Measurements from ENCODE around the gene UBE2A. TPM values are rescaled to one million over a fixed set of nuclear protein-coding genes. Genes with fewer than 3 reads are reported as not detected.

UBE2A gene
- total and polyA plus RNA-seq, 12 donors = 51.7 to 77.7 (median 67.1) TPM

- Histone ChIP-seq H3K4me3 (no peak overlapping the region), H3K36me3 (peaks cover 0 to 15% (median 0%) of the 10 kb centered on the region in 9 donors), H3K27ac (peak overlapping the region in 3 of 10 donors; percentile 29 to 44 (median 35)), H3K27me3 (no peaks in the 10 kb centered on the region), H3K9me3 (no peaks in the 10 kb centered on the region), H3K4me1 (peaks cover 0 to 34% (median 0%) of the 10 kb centered on the region in 9 donors)
- ATAC-seq (peak in 6 of 8 donors; percentile 28 to 75 (median 58)), DNase-seq (peak; percentile 16 to 55)
- WGBS, 2 donors = 51 to 59% methylated on average over 9 of the region's 9 CpGs
- intact Hi-C loops (cut with DNase I) = no loop called here
- TF ChIP-seq, protein P1, sequence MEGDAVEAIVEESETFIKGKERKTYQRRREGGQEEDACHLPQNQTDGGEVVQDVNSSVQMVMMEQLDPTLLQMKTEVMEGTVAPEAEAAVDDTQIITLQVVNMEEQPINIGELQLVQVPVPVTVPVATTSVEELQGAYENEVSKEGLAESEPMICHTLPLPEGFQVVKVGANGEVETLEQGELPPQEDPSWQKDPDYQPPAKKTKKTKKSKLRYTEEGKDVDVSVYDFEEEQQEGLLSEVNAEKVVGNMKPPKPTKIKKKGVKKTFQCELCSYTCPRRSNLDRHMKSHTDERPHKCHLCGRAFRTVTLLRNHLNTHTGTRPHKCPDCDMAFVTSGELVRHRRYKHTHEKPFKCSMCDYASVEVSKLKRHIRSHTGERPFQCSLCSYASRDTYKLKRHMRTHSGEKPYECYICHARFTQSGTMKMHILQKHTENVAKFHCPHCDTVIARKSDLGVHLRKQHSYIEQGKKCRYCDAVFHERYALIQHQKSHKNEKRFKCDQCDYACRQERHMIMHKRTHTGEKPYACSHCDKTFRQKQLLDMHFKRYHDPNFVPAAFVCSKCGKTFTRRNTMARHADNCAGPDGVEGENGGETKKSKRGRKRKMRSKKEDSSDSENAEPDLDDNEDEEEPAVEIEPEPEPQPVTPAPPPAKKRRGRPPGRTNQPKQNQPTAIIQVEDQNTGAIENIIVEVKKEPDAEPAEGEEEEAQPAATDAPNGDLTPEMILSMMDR (IDR thresholded peaks at IDR 0.05) = no peak
These were observed 48.2 kb downstream of the UBE2A start for GRCh38 chrX:119622356-119623232.

DNA sequence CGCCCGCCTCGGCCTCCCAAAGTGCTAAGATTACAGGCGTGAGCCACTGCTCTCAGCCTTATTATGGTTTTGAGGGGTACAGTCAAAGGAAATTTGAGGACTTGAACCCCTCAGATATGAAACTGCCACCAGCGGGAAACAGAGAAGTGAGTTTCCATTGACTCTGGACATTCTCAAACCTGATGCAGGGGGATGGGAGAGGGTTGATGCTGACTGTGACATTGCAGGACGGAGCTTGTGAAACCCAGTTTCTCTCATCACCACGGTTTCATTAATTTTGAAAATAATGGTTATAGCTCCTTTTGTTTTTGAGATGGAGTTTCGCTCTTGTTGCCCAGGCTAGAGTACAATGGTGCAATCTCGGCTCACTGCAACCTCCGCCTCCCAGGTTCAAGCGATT lies 50.1 kb downstream of the UBE2A start:
- intact Hi-C loops (cut with DNase I) = no loop called here
- H3K36me3 ChIP-seq = peaks cover 0 to 25% (median 0%) of the 10 kb centered on the region in 9 donors
- DNase-seq (no peak), ATAC-seq (no peak)
- no peaks in the 10 kb centered on the region for H3K27me3 ChIP-seq
- no peak overlapping the region for H3K27ac ChIP-seq
- peaks cover 0 to 20% (median 0%) of the 10 kb centered on the region in 9 donors for H3K4me1 ChIP-seq
- TF ChIP-seq, protein P1 (IDR thresholded peaks at IDR 0.05) = no peak
- no peaks in the 10 kb centered on the region for H3K9me3 ChIP-seq
- no peak overlapping the region for H3K4me3 ChIP-seq
- 95 to 96% methylated on average over 9 to 11 of the region's 11 CpGs for WGBS, 2 donors

GRCh38 chrX:119624951-119625668 lies 50.7 kb downstream of the UBE2A start:
- DNase-seq (no peak), ATAC-seq (no peak)
- intact Hi-C loops (cut with DNase I) = no loop called here
- TF ChIP-seq, protein P1 (IDR thresholded peaks at IDR 0.05) = no peak
- Histone ChIP-seq H3K36me3 (peaks cover 0 to 32% (median 0%) of the 10 kb centered on the region in 9 donors), H3K4me1 (peaks cover 0 to 14% (median 0%) of the 10 kb centered on the region in 9 donors), H3K4me3 (no peak overlapping the region), H3K27me3 (no peaks in the 10 kb centered on the region), H3K9me3 (no peaks in the 10 kb centered on the region), H3K27ac (no peak overlapping the region)
- 91 to 93% methylated on average over 9 to 10 of the region's 10 CpGs for WGBS, 2 donors

DNA sequence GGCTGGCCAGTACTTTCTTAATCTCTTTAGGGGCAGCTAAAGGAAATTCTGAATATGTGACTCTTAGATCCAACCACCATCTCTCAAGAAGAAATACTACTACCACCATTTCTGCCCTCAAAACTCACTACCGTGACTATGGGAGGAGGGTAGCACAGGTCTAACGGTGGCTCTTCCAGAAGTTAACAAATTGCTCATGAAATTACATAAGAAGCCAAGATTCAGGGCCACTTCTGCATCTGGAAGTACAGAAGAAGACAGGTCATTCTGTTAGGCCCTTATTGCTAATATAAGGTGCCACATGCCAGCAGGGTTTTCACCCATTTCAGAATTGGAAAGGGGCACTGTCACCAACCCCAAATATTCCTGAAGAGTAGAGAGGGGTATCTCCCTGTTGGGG lies 51.5 kb downstream of the UBE2A start:
- TF ChIP-seq, protein P1 (IDR thresholded peaks at IDR 0.05) = no peak
- DNase-seq = no peak
- peaks cover 0 to 14% (median 0%) of the 10 kb centered on the region in 9 donors for H3K4me1 ChIP-seq
- H3K27me3 ChIP-seq = no peaks in the 10 kb centered on the region
- intact Hi-C loops (cut with DNase I) = no loop called here
- no peak overlapping the region for H3K4me3 ChIP-seq
- no peaks in the 10 kb centered on the region for H3K9me3 ChIP-seq
- peaks cover 0 to 37% (median 0%) of the 10 kb centered on the region in 9 donors for H3K36me3 ChIP-seq
- no peak for ATAC-seq
- 88 to 90% methylated on average over 2 of the region's 2 CpGs for WGBS, 2 donors
- no peak overlapping the region for H3K27ac ChIP-seq
